C1 segment of cervical spinal cord (tissue), 14 donors: Measurements from ENCODE around the gene SEMA6A.

Experiments
- DNase-seq, 14 donors: peaks; one replicate each; lab custom pipeline; 2025; lab: John Stamatoyannopoulos, UW

The SEMA6A gene

DNA sequence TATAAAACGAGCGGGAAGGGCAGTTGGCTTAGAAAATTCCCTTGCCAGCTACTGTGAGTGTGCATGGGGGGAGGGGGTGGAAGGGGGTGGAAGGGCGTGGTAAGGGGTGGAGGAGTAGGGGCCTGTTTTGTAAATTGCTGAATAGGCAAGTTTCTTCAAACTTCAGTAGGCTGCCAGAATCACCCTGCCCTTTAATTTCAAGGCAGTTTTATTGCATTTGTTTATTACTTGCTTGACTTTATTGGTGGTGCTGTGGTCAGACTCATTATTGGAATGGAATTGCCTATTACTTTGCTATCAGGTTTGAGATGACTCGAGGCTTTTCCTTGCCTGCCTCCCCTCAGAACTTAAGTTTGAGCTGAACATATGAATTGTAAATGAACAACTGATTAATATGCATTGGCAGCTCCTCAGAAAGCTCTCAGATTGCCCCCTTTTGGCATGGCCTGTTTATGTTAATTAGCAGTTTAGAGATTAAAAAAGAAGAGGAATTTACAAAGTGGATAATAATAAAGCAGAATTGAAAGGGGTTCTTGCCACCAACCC is 76.0 kb downstream of the SEMA6A start:
- DNase-seq: peak in 1 of 14 donors; percentile 47

DNA sequence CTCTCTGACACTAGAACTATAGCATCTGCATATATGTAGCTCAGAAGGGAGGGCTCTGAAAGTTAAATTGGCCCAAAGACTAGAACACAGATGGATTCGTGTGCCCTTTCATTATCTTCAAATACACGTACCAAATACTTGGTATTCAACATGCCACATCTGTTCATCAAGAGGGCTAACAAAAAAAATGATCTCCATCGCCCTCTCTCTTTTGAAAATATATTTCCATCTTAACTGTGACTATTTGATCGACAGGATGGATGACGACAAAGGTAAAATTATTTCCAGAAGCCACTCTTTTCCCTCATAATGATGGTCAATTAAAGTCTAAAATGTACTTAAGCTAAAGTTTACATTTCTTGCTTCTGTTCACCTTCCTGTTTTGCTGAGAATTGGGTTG is 77.0 kb downstream of the SEMA6A start:
- no peak for DNase-seq

DNA sequence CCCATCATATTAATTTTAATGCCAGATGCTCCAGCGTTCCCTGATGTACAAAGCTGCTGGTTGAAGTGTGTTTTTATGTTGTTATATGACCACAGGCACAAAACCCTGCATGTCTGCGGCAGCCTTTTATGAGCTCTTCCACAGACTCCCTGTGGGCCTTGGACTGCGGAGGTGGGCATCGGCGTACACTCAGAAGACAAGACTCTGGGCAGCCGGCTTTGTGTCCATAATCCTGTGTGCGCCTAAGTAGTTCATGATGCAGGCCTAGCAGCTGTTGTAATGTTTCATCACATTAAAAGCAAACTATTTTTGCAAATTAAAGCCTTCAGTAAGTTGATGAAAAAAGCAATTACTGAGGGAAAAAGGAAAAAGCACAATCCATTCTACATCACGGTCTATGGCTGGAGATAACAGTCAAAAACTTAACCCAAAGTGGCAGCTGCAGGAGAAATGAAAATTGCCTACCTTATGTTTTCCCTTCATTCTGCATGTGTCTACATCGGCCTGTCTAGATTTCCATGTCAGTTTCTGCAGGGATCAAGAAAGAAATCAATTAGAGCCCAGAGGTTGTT is 78.8 kb downstream of the SEMA6A start:
- no peak for DNase-seq

DNA sequence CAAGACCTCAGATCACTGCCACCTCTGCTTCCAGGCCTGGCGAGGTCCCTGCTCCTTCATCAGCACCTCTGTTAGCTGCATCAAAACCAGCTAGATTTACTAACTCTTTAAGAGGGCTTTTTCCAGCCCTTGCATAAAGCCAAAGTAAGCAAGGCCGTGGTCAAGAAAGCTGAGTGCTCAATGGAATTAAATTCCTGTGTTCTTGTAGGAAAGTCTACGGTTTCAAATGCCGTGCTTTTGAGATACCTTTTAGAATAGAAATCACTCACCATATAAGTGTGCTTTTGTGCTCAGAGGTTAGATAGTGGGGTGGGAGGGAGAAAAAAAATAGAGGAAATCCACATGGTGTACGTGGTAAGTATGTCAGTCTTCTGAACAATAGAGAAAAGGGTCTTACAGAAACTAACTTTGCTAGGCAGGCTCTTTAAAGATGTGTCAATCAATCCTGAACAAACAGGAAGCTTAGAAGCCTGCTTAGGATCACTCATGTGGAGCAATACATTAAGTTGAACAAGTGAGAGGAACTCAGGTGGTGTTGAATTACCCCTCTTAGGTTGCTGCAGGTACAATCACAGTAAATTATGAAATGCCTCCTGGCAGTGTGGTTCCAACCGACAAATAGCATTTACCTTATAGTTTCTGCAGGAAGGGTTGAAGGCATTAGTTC is 79.7 kb downstream of the SEMA6A start:
- DNase-seq: no peak

DNA sequence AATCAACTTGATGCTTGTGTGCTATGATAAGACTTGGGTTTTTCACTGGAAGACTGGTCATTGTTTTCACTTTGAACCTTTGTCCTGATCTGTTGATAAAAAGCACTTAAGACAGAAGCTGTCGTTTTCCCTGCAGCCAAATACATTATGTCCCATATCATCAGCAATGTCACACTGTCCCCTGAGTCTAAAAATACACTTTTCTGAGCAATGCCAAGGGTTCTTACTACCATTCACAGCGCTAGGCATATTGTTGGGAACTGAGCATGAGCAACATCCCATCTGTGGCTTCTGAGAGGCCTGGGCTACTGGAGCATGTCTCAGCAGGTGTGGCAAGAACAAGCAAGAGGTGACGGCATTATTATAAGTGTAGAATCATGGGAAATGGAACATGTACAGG is 81.8 kb downstream of the SEMA6A start:
- peak in 1 of 14 donors; percentile 89 for DNase-seq

DNA sequence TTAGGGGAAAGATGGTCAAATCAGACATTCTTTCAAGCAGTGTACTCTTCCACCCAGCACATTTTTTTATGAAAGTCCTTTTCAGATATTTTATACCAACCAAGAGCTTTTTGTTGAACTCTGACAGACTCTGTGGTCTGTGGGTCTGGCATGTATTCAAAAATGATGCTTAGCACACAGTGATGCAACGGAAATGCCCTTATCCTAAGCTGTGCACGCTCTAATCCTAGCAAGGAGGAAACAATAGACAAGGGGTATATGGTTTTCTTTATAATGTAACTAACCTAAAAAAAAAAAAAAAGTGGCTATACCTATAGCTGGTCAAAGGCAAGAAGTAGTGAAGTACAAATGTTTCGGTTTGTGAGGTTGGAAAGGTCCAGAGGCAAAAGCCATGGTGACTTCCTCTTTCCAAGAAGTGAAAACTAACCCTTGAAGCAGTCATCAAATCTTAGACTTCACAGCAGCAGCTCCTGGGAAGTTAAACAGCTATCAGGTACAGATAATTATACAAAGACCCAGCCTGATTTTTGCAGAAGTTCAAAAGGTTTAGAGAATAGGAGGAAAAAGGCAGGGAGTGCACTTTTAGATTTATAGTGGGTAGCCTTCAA is 82.5 kb downstream of the SEMA6A start:
- peak in 1 of 14 donors; percentile 41 for DNase-seq

DNA sequence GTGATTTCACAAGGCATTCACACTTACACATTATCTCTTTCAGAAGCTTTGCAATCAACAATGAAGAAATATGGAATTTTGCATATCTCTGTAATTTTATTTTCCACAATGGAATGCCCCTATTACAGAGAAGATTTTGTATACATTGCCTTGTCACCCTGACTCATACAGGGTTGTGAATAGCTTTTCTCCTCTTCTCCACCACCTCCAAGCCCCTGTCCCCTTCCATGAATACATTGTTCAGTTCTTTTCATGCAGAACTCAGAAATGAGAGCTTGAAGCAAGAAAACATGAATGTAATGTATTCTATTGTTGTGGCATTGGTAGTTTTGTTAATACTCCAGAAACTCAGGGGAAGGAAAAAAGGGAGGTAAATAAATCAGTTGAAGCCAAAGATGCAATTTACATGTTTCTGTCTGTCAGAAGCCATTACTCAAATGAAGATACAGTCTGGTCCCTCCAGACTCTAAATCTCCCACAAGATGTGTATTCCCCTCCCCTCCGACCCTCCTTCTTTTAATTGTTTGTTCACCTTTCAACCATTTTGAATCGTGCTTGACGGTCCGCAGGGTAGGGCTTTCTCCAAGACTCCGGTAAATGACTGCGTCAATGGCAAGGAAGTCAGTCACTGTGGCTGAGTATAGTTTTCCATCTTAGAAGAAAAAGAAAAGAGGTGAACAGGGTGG is 86.1 kb downstream of the SEMA6A start:
- DNase-seq: no peak

DNA sequence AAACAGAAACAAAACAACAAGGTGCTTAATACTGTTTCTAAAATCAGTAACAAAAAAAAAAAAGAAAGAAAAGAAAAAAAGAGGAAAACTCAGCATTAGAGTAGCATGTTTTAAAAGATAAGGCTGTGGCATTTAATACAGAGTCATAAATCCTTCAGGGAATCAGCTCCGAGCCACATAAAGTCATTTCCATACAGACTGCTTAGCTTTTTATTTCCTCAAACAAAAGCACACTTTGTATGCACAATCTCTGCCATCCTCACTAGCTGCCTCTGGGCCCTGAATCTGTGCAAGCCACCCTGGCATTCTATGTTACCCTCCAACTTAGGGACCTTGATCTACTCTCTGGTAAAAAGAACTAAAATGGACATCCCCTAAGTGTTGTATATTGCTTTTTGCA is 87.6 kb downstream of the SEMA6A start:
- DNase-seq: peak in 1 of 14 donors; percentile 20

DNA sequence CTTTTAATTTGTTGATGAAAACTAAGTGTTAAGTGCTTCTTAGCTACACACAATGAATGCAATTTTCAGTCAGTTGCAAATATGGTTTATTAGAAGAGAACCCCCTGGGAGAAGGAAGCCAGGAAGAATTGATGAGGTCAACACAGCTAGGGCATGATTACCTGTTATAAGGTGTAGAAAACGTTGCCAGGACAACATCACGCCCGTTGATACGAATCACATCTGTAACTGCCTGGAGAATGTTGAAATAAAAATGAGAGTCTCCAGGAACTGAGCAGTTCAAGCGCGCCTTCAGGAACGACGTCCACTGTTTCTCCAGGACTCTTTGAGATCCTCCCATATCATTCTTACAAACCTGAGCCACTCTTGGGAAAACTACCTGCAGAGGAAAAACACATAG is 88.0 kb downstream of the SEMA6A start:
- no peak for DNase-seq

DNA sequence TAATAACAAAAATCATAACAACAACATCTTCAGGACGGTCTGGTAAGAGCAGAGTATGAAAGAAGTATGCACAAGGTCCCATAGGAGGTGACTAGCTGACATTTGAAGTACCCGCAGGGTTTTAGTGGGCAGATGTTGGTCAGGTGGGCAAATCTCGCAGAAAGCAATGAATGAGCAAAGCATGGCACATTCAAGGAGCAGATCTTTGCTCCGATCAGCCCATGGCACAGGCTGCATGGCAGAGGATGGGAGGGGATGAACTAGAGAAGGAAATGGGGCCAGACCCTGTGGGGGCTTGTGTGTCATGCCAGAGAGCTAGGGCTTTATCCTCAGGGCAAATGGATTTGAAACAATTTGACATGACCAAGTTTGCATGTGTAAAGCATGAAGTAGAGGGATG is 90.0 kb downstream of the SEMA6A start:
- no peak for DNase-seq

DNA sequence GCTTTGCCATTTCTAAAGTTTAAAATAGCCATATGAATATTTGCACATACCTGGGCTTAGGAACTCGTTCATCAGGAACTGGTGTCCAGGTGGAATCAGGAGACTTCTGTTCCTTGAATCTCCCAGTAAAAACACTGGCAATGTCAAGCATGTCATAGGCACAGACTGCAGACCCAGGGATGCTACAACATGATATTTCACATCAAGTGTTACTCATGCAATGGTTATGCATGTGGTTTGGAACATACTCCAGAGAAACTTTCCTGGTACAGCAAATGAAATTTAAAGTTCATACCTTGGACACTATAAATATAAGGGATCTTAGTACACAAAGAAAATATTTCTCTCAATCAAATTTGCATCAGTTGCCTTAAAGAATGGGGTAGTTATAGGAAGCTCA is 92.2 kb downstream of the SEMA6A start:
- no peak for DNase-seq

DNA sequence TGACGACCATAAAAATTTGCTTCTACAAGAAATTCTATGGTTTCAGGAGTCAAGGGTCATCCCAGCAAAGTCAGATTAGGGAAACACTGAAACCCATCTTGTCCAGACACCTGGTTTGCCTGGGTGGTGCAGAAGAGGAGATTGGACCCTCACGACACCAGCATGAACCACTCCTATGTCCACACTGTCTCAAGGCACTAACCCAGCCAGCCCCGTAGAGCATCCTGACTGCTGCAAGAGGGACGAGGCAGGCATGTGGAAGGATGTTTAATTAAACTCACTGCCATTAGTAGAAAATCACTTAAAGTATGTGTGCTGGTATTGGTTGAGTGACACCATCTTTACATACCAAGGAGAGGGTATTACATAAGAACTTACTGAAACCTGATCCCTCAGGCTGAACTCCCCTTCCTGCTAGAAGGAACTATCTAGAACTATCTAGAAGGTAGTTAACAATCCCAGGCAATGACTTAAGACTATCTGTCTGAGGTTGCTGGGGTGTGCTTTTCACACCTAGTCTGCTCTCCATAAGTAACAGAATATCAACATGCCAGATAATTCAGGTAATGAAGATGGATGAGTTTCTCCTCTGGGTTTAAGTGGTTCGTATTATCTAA is 93.6 kb downstream of the SEMA6A start:
- DNase-seq: no peak

DNA sequence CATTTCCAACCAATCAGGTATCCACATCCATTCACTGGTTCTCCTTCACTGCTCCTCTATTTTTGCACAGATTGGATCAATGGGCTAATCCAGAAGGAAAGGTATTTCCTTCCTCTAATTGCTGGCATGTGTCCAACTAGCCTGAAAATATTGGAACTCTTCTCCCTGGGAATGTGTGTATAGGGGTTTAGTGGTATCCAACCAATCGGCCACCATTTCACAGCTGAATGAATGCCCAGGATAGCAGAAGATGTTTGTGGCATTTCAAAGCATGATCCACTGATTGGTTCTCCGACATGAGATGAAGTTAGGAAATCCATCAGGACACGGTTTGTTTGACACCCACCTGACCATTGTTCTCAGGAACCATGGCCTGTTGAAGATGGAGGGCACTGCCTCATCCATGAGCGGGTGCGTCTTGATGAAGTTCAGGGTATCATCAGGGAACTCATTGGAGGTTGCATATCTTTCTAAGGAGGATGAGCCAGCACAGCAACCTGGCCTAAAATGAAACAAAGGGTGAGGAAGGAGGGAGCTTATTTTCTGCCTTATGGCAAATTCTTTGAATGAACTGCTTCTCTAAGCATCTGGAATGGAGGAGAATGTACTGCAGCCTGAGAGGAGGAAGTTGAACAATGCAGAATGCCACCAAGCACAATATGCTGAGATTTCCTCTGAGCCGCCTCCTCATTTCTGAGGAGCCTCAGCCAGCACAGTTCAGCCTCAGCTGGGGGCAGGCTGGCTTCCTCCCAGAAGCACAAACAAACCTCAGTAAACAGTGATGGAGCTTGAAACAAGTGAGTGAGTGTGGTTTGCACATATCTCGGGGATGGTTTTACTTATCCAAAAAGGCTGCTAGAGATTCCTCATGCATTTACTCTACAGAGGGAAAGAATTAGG is 94.6 kb downstream of the SEMA6A start:
- peak in 1 of 14 donors; percentile 8 for DNase-seq

DNA sequence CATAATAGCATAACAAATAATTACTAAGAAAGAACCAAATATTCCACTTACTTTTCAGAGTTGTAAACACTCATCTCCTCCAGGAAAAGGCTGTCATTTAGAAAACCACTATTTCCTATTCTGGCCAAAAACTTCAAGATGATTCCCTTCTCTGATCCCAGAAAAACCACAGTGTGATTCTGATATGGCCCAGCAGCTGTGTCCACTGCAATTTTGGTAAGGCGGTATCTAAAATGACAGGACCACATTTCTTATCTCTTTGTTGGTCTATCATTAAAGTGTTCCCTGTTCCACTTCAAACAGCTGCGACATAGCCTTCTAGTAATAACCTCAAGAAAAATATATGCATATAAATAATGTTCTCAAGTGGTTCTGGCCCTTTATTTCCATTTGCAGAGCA is 96.1 kb downstream of the SEMA6A start:
- DNase-seq: no peak

DNA sequence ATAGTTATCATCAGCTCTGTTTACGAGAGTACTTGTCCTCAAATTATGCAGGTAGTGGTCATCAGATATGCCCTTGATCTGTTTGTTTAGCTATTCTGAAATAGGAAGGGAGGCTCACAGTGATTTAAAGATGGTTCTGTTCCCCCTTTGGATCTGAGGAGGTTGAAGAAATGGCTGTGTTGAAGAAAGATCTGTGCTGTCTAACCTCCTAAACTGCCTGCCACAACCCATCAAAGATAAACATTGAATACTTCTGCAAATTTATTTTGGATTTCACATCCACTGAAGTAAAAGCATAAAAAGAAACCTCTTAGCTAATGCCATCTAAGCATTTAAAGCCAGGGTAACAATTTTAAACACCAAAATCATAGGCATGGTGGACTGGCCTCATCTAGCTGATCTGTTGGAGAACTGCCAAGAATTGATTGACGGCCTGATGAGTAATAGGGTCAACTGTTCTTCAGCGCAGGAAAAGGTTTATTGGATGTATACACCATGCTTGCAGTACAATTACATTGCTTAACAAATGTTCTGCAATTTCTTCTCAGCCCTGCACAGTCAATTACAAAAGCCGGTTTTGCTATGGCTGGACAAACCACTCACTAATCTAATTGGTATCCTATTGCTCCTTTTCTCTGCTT is 97.6 kb downstream of the SEMA6A start:
- no peak for DNase-seq

DNA sequence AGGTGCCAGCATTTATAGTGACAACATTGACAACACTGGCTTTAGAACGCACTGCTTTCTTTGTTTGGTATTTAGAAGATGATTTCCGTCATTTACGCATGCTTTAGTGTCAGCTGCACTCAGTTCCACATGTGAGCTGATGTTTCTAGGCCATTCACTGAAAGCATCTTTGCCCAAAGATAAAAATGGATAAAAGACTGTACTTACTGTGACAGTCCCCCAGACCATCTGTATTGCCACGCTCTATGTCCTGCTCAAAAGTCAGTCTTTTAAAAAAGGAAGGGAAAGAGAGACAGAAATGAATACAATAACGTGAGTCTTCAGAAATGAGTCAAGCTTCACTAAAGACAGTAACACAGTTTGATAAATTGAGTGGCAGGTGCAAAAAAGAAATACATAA is 99.3 kb downstream of the SEMA6A start:
- no peak for DNase-seq

DNA sequence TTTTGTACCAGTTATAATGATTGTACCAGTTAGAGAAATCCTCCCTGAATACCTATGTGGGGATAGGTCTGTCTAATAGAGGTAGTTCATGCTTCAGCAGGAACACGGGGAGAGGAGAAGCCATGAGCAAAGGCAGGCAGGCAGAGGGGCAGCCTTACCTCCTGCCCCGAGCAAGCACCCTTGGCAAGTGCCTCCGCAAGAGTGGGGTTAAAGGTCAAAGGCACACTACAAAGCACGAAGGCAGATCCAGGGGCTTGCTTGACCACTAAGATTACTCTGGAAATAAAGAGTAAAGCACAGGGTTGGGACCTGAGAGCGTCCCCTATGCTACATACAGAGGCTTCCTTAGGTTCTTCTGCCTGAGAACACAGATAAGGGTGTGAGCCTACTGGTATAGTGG is 100.9 kb downstream of the SEMA6A start:
- DNase-seq: no peak

DNA sequence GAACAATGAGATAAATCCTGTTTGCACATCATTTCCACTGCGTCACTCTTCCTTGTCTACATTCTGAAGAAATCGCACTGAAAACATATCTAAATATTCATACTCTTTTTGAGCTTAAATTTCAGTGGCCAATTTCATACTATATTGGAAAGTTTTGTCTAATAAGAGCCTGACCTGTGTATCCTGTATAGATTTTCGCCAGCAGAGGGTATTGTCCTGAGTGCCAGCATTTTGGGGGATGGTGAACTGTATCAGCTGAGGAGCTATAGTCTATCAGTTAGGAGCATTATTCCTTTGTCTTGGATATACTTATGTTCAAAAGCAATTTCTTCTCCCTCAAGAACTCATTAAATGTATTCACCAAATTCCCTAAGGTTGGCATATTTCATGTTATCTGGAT is 102.3 kb downstream of the SEMA6A start:
- DNase-seq: no peak

DNA sequence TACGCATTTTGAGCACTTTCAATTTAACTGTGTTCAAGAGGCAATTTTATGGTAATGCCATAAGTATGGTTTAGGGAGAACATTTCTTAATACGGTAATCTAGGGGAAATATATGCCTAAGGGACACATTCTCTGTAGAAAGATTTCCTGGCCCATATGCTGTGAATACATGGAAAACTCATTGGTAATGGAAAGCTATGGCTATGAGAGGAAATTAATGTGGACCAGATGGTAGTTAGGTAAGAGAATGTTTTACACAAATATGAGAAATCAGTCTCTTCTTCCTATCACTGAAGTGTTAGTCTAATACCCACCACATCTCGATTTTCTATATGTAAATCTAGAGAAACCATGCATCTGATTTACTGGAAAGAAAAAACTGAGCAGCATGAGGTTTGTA is 105.0 kb downstream of the SEMA6A start:
- no peak for DNase-seq

DNA sequence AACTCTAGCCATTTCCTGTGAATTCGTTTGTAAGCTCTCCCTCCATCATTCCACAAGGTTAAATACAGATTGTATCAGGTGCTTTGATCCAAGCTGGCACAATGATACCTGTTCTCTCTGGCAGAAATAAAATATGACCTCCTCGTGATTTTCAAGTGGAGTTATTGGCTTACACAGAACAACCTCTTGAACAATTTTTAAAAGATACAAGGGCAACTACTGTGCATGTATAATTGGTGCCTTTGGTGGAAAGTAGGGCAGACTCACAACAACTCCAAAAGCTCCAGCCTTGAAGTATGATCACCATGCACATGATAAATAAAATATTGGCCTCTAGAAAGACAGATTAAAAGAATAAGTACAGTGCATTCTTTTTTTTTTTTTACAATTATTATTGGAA is 106.0 kb downstream of the SEMA6A start:
- no peak for DNase-seq

DNA sequence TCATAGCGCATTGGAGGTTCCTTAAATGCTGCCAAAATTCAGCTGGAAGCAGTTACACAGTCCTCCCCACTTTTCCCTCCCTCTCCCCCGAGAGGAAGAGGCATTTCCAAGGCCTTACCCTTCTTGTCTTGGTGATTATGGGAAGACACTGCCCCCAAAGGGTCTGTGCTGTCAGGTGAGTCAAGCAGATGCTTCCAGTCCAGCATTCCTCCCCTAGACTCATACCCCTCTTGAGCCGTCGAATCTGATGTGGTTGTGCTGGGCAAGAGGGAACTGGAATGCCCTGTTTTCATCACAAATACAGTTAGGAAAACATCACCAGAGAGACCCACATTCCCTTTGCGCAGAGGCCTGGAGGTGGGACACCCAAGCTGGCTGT is 107.2 kb downstream of the SEMA6A start:
- peak in 1 of 14 donors; percentile 11 for DNase-seq
